ENCODE results near the gene LRRC8E.
"Not testable (repeated sequence)": the region's sequence is repeated elsewhere in the genome, so short reads cannot be mapped to it uniquely, and the experiment has no call there.

LRRC8E gene

GRCh38 chr19:7910321-7911161 lies 22.2 kb downstream of the LRRC8E start:
- DNase-seq, result no peak

GRCh38 chr19:7911508-7912143 lies 23.3 kb downstream of the LRRC8E start:
- no peak for DNase-seq

- DNase-seq, result no peak
These were observed 23.9 kb downstream of the LRRC8E start for GRCh38 chr19:7912144-7912696.

- DNase-seq, result no peak
These were observed 24.6 kb downstream of the LRRC8E start for GRCh38 chr19:7912697-7913564.

GRCh38 chr19:7913652-7914051 lies 25.3 kb downstream of the LRRC8E start:
- no peak for DNase-seq

- no peak for DNase-seq
These were observed 25.8 kb downstream of the LRRC8E start for GRCh38 chr19:7914099-7914498.

GRCh38 chr19:7914598-7915045 lies 26.3 kb downstream of the LRRC8E start, which contains the start of gene TGFBR3L:
TGFBR3L (plus strand) TSS chr19:7914830.
- DNase-seq, result no peak

GRCh38 chr19:7915250-7916102 lies 27.2 kb downstream of the LRRC8E start:
- DNase-seq, result no peak

GRCh38 chr19:7916103-7916954 lies 28.0 kb downstream of the LRRC8E start:
- no peak for DNase-seq

GRCh38 chr19:7916955-7917266 lies 28.6 kb downstream of the LRRC8E start:
- DNase-seq, result no peak

- peak; percentile 47 for DNase-seq
These were observed 29.2 kb downstream of the LRRC8E start for GRCh38 chr19:7917267-7918061.

GRCh38 chr19:7918062-7918614 lies 29.8 kb downstream of the LRRC8E start:
- DNase-seq, result not testable (repeated sequence)

GRCh38 chr19:7918615-7919421 lies 30.5 kb downstream of the LRRC8E start:
- DNase-seq, result no peak

- DNase-seq, result peak; percentile 93
These were observed 31.6 kb downstream of the LRRC8E start, which contains the start of gene SNAPC2 for GRCh38 chr19:7919610-7920518. SNAPC2 (plus strand) TSS chr19:7920338; CDS start chr19:7920367, 29 bp downstream.

- peak; percentile 100 for DNase-seq
These were observed 32.4 kb downstream of the LRRC8E start for GRCh38 chr19:7920519-7921301.

- DNase-seq, result no peak
These were observed 33.1 kb downstream of the LRRC8E start for GRCh38 chr19:7921302-7921966.
